Activated naive CD8-positive, alpha-beta T cell treated with anti-CD3 and anti-CD28 coated beads, Interleukin-2, amount 50 U/mL, for 24 hours (primary cell): ENCODE data around the gene TMEM35B.
"Not testable (repeated sequence)": the region's sequence is repeated elsewhere in the genome, so short reads cannot be mapped to it uniquely, and the experiment has no call there.

Source experiments
- ATAC-seq: fragments of 150-1000 bp; cut with Tn5 transposase; one replicate; pipeline ENCODE4 v1.10.0; 2021
- DNase-seq: peaks from one replicate; pipeline ENCODE4 v3.0.0; 2021
- H3K27ac Mint-ChIP-seq: one replicate; pipeline ENCODE4 v1.8.0; 2021; ENCODE audit warnings: mild to moderate bottlenecking, mixed read lengths
- H3K27me3 Mint-ChIP-seq: one replicate; pipeline ENCODE4 v1.8.0; 2021; ENCODE audit warnings: mixed read lengths
- H3K36me3 Mint-ChIP-seq: one replicate; pipeline ENCODE4 v1.8.0; 2021; ENCODE audit warnings: low read depth, mixed read lengths
- H3K4me1 Mint-ChIP-seq: one replicate; pipeline ENCODE4 v1.8.0; 2021; ENCODE audit warnings: mixed read lengths
- H3K4me3 Mint-ChIP-seq: one replicate; pipeline ENCODE4 v1.8.0; 2021; ENCODE audit warnings: mild to moderate bottlenecking, moderate library complexity, mixed read lengths
- H3K9me3 Mint-ChIP-seq: one replicate; pipeline ENCODE4 v1.8.0; 2021; ENCODE audit warnings: mixed read lengths

The TMEM35B gene

DNA sequence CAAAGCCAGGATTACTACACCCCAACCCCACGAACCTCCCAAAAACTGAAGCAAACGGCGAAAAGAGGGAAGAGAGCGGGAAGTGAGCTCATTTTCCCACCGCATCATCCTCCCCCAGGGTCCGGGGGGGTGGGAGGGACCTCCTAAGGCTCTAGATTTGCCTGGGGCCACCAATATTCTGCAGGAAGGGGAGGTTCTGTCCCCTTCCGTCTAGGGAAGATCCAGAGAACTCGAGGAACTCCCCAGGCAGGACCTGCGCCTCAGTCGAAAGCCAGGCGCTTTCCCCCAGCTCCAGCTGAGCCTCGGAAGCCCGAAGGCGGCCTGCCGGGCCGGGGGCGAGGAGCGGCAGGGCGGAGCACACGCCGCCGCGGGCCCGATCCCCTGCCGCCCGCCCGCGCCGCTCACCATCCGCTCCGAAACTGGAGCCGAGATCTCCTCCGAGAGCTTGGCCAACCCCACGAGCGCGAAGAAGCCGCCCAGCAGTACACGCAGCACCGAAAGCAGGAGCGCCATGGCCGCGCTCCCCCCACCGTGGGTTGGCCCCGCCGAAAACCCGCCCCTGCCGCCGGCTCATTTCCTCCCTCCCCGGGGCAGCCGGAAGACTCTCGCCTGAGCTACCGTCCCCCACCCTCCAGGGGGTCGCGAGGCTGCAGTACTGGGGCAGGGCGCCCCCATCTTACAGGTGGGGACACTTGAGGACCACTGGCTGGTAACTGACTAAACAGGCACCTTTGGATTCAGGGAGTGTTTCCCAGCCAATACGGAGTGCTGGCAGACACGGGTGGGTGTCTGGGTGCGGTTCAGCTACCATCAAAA is at the start of gene TMEM35B:
TMEM35B (minus strand) TSS at position 555 of the 816 bp plus-strand sequence; CDS start at position 513, 42 bp downstream.
- DNase-seq (peak; percentile 82), ATAC-seq (peak; percentile 89)
- H3K36me3 Mint-ChIP-seq = peaks cover 18% of the 10 kb centered on the region
- H3K27me3 Mint-ChIP-seq = no peaks in the 10 kb centered on the region
- peak within 1 kb of the TSS; percentile 94 for H3K4me3 Mint-ChIP-seq
- peaks cover 59% of the 10 kb centered on the region for H3K4me1 Mint-ChIP-seq
- H3K9me3 Mint-ChIP-seq = no peaks in the 10 kb centered on the region
- peak within 1 kb of the TSS; percentile 95 for H3K27ac Mint-ChIP-seq

DNA sequence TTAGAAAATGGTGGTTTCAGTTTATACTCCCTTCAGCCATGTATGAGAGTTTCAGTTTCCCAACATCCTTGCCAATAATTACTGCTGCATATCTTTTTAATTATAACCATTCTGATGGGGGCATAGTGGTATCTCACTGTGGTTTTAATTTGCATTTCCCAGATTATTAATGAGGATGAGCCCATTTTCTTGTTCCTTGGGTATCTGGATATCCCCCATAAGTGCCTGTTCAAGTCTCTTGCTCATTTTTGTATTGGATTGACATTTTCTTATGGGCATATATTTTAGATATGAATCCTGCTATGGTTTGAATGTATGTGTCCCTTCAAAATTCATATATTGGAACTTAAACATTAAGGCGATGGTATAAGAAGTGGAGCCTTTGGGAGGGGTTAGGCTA is 48.2 kb upstream of the TMEM35B start:
- ATAC-seq (no peak), DNase-seq (no peak)
- no peak overlapping the region for H3K4me3 Mint-ChIP-seq
- H3K27me3 Mint-ChIP-seq = no peaks in the 10 kb centered on the region
- H3K27ac Mint-ChIP-seq = no peak overlapping the region
- H3K36me3 Mint-ChIP-seq = peaks cover 10% of the 10 kb centered on the region
- peaks cover 10% of the 10 kb centered on the region for H3K9me3 Mint-ChIP-seq
- peaks cover 24% of the 10 kb centered on the region for H3K4me1 Mint-ChIP-seq

DNA sequence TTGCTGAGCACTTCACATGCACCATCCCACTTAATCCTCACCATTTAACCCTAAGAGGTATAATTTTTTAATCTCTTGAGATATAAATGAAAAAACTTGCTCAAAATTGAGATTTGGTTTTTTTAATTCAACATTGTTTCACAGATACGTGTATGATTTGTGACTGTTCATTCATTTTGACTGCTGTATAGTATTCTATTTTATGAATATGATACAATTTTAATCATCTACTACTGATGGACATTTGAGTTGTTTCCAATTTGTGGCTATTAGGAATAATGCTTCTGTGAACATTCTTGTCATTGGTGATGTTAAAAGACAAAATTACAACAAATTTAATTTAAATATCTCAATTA is 47.2 kb upstream of the TMEM35B start:
- peaks cover 28% of the 10 kb centered on the region for H3K4me1 Mint-ChIP-seq
- H3K9me3 Mint-ChIP-seq = peaks cover 10% of the 10 kb centered on the region
- peak overlapping the region; percentile 100 for H3K4me3 Mint-ChIP-seq
- peaks cover 15% of the 10 kb centered on the region for H3K36me3 Mint-ChIP-seq
- ATAC-seq = no peak
- no peak overlapping the region for H3K27ac Mint-ChIP-seq
- H3K27me3 Mint-ChIP-seq = no peaks in the 10 kb centered on the region
- DNase-seq = no peak

DNA sequence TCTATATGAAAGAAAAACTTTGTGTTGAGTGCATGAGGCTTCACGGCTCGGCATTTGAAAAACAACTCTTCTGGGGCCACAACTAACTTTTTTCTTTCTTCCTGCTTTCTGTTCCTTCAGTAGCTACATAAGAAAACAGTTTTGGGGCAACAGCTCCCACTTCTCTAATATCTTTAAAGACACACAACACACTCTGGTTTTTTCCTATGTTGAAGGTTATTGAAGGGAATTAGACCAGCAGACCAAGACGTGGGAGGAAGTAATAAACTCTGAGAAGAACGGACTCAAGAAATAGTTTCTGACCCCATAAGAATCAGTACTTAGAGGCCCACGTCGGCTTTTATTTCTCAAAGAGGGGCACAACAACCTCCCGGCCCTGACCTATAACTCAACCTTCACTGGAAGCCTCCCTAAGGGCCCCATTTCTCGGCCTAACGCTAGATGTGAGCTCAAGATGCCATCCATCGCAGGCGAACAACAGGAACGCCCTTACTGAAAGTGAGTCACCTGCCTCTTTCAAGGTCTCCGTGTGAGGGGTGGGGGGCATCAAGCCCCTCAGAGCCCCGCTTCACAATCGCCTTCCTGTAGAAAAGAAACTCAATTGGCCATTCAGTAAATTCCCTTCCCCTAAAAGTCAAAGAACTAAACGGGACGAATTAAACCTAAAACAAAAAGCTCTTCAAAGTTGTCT is 45.8 kb upstream of the TMEM35B start:
- H3K27me3 Mint-ChIP-seq = no peaks in the 10 kb centered on the region
- peak overlapping the region; percentile 100 for H3K4me3 Mint-ChIP-seq
- H3K9me3 Mint-ChIP-seq = peaks cover 10% of the 10 kb centered on the region
- peaks cover 24% of the 10 kb centered on the region for H3K36me3 Mint-ChIP-seq
- DNase-seq (peak; percentile 42), ATAC-seq (peak; percentile 70)
- H3K4me1 Mint-ChIP-seq = peaks cover 35% of the 10 kb centered on the region
- peak overlapping the region; percentile 99 for H3K27ac Mint-ChIP-seq

DNA sequence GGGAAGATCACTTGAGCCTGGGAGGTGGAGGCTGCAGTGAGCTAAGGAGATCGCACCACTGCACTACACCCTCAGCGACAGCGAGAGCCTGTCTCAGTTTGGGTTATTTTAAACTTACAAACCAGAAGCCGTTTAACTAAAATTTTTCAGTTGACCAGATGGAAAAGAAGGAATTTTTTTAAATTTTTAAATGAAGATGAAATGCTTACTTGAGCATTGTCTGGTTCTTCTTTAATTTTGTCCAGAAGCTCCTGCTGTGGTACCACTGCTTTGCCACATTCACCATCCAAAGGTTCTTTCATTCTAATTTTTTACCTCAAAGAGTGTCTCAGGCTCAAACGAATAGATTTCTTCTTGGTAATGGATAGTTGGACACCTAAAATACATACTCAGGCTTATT is 45.2 kb upstream of the TMEM35B start:
- peak overlapping the region; percentile 99 for H3K27ac Mint-ChIP-seq
- peaks cover 28% of the 10 kb centered on the region for H3K36me3 Mint-ChIP-seq
- H3K27me3 Mint-ChIP-seq = no peaks in the 10 kb centered on the region
- no peak for DNase-seq
- peaks cover 10% of the 10 kb centered on the region for H3K9me3 Mint-ChIP-seq
- ATAC-seq = no peak
- H3K4me3 Mint-ChIP-seq = peak overlapping the region; percentile 100
- H3K4me1 Mint-ChIP-seq = peaks cover 39% of the 10 kb centered on the region

DNA sequence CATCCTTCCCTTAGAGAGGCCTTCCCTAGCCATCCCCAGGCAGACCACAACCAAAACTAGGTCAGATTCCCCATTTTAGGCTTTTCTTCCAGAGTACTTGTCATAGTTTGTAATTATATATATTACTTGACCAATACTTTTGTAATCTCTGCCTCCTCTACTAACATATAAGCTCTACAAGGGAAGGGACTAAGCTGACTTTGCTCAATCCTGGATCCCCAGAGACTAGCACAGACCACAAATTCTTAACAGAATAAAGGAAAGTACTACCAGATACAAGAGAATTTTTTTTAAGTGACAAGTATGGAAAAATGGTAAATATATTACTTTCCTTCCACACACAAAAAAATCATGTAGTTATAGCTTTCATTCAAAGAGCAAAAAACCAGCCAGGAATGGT is 44.6 kb upstream of the TMEM35B start:
- Mint-ChIP-seq H3K36me3 (peaks cover 28% of the 10 kb centered on the region), H3K4me3 (peak overlapping the region; percentile 100), H3K27ac (peak overlapping the region; percentile 3), H3K27me3 (no peaks in the 10 kb centered on the region), H3K9me3 (peaks cover 10% of the 10 kb centered on the region), H3K4me1 (peaks cover 39% of the 10 kb centered on the region)
- ATAC-seq (no peak), DNase-seq (no peak)

DNA sequence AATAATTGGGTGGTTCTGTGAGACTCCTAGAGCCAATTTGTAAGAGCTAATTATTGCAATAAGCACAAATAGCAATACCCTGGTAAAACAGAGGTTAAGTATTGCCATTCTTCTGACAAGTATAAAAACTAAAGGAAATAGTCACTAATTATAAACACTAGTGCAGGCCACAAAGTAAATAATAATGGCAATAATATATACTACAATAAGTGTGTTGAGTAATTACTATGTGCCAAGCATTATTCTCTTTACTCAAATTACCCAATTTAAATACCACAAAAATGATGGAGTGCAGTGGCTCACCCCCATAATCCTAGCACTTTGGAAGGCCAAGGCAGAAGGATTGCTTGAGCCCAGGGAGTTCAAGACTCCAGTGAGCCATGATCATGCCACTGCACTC is 31.3 kb upstream of the TMEM35B start:
- Mint-ChIP-seq H3K36me3 (peaks cover 6% of the 10 kb centered on the region), H3K9me3 (no peaks in the 10 kb centered on the region), H3K4me1 (no peaks in the 10 kb centered on the region), H3K4me3 (no peak overlapping the region), H3K27ac (no peak overlapping the region), H3K27me3 (no peaks in the 10 kb centered on the region)
- no peak for ATAC-seq
- DNase-seq = no peak

DNA sequence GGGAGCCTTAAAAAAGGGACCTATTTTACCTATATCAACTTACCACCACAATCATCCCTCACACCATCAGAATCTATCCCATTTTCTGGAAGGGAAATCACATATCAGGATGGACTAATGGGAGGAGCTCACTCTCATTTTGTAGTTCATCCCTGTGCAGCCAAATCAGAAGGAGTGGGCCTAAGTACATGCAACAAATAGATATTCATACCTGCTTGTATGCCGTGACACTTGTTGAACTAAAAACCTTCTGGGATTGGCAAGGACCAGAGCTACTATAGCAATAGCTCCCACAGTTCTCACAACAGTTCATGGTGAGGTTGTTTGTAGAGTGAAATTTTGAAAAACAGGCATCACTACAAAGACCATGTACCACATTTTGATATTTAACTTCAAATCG is 29.3 kb upstream of the TMEM35B start:
- no peak for DNase-seq
- Mint-ChIP-seq H3K27ac (no peak overlapping the region), H3K9me3 (no peaks in the 10 kb centered on the region), H3K4me3 (no peak overlapping the region), H3K4me1 (no peaks in the 10 kb centered on the region), H3K36me3 (peaks cover 14% of the 10 kb centered on the region), H3K27me3 (no peaks in the 10 kb centered on the region)
- no peak for ATAC-seq

DNA sequence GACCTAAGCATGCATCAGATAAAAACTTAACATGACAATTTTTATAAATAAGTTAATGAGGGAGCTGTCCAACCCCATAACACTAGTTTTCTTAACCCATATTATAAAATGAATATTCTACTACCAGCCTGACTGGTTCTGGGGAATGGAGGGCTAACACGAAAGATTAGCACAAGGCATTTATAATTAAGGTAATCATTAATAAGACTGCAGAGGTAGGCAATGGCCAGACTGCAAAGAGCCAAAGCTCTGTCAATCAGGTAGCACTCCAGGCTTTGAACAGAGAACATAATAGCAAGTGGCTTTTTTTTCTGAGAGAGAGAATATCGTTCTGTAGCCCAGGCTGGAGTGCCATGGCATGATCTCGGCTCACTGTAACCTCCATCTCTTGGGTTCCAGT is 20.6 kb upstream of the TMEM35B start:
- Mint-ChIP-seq H3K27ac (no peak overlapping the region), H3K27me3 (no peaks in the 10 kb centered on the region), H3K36me3 (peaks cover 23% of the 10 kb centered on the region), H3K4me1 (no peaks in the 10 kb centered on the region), H3K4me3 (no peak overlapping the region), H3K9me3 (no peaks in the 10 kb centered on the region)
- DNase-seq = no peak
- no peak for ATAC-seq

DNA sequence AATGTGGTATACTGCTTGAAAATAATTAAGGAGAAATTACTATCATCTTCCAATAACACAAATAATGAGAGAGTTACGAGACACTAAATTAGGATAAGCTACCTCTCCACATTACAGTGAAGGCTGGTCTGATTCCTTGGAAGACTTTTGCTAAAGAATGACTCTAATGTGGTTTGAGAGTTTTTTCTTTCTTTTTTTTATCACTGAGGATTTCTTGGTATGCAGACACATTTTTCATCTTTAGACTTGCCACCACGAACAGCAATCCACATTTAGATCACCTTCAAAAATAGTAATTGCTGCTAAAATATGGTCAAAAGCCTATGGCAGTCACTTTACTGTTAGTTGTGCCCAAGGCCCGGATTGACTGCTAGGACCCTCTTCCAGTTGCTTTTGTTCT is 16.6 kb upstream of the TMEM35B start:
- no peak for DNase-seq
- Mint-ChIP-seq H3K36me3 (peaks cover 26% of the 10 kb centered on the region), H3K4me1 (no peaks in the 10 kb centered on the region)

DNA sequence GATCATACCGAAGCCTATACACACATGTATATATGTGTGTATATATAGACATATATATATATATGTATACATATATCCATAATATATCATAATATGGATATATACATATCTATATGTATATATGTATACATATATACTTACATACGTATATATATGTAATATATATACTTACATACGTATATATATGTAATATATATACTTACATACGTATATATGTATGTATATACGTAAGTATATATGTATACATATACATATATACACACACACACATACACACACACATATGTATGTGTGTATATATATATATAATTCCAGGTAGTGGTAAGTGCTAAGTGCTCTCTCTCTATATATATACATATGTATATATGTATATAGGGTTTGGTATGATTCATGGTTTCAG is 9.7 kb upstream of the TMEM35B start:
- no peak overlapping the region for H3K4me3 Mint-ChIP-seq

More for the DNA sequence above, 16.6 kb upstream of the TMEM35B start:
- Mint-ChIP-seq H3K9me3 (no peaks in the 10 kb centered on the region), H3K4me3 (no peak overlapping the region), H3K27me3 (no peaks in the 10 kb centered on the region), H3K27ac (no peak overlapping the region)
- ATAC-seq = no peak

DNA sequence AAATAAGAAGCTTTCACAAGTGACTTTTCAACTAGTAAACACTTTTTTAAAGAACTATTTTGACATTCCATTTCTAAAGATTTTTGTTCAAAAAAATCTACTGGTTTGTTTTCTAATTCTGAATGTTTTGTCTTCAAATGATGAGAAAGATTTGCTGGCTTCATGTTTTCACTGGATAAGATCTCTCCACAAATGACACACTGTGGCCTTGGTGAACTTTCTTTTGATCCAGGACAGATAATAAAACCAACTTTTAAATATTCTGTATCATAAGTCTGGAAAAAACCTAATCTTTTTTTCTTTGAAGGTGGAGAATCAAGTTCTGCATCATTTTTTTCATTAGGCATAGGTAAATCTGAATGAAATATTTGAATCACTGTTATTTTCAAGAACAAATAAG is 3.4 kb upstream of the TMEM35B start:
- Mint-ChIP-seq H3K27ac (no peak overlapping the region), H3K36me3 (peaks cover 8% of the 10 kb centered on the region), H3K4me3 (no peak overlapping the region), H3K4me1 (peaks cover 41% of the 10 kb centered on the region), H3K27me3 (no peaks in the 10 kb centered on the region), H3K9me3 (no peaks in the 10 kb centered on the region)
- ATAC-seq = no peak
- DNase-seq = no peak

More for the DNA sequence above, 9.7 kb upstream of the TMEM35B start:
- H3K27me3 Mint-ChIP-seq = no peaks in the 10 kb centered on the region
- ATAC-seq = no peak
- no peaks in the 10 kb centered on the region for H3K9me3 Mint-ChIP-seq
- peaks cover 14% of the 10 kb centered on the region for H3K36me3 Mint-ChIP-seq
- no peak overlapping the region for H3K27ac Mint-ChIP-seq
- no peak for DNase-seq
- no peaks in the 10 kb centered on the region for H3K4me1 Mint-ChIP-seq

DNA sequence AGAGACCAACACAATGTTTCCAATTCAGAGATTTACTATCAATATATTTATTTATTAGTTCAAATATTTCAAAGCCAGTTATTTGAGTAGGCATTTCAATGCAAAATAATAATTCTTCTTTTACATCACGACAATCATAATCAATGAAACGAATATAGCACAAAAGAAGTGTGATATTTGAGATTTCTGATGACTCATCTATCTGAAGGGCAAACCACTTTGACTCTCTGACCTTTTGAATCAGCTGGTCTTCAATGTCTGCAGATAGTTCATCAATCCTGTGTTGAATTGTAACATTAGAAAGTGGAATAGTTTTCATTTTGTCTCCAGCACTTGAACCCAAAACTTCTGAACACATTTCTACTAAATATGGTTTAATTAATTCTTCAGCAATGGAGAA is 3.0 kb upstream of the TMEM35B start:
- H3K4me1 Mint-ChIP-seq = peaks cover 44% of the 10 kb centered on the region
- no peak overlapping the region for H3K4me3 Mint-ChIP-seq
- no peak overlapping the region for H3K27ac Mint-ChIP-seq

DNA sequence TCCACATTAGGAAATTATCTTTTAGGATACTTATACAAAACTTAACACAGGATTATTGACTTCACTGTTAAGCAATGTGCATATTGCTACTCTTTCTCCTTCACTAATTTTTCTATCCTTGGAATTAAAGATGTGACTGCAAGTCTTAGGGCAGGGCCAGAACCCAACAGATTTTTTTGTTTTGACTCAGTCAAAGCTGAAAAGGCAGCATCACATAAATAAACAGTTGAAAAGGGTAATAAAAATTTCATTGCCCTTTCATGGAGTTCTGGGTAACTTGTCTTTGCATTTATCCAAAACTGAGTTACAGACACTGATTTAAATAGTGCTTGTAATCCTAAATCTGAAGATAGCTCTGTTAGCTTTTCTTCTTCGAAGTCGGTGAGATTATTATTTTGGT is 1.9 kb upstream of the TMEM35B start:
- no peak overlapping the region for H3K4me3 Mint-ChIP-seq
- no peak overlapping the region for H3K27ac Mint-ChIP-seq
- peaks cover 48% of the 10 kb centered on the region for H3K4me1 Mint-ChIP-seq
- H3K27me3 Mint-ChIP-seq = no peaks in the 10 kb centered on the region
- H3K9me3 Mint-ChIP-seq = no peaks in the 10 kb centered on the region
- DNase-seq = no peak
- peaks cover 8% of the 10 kb centered on the region for H3K36me3 Mint-ChIP-seq
- no peak for ATAC-seq

More for the DNA sequence above, 3.0 kb upstream of the TMEM35B start:
- Mint-ChIP-seq H3K36me3 (peaks cover 8% of the 10 kb centered on the region), H3K27me3 (no peaks in the 10 kb centered on the region), H3K9me3 (no peaks in the 10 kb centered on the region)
- DNase-seq (no peak), ATAC-seq (no peak)

DNA sequence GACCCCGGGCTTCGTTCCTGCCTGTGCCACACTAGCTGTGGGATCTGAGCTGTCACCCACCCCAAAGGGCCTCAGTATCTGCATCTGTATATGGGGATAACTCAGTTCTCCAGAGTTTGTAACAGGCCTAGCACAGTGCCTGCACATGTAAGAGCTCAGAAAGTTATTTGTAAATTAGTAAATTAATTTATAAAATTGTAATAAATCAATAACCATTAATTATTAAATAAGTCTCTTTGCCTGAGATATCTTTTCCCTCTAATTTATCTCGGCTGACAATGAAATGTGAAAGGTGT is 410 bp upstream of the TMEM35B start:
- not testable (repeated sequence) for ATAC-seq, H3K9me3 Mint-ChIP-seq, DNase-seq, H3K27me3 Mint-ChIP-seq
- Mint-ChIP-seq H3K4me3 (peak overlapping the region; percentile 94), H3K4me1 (peaks cover 56% of the 10 kb centered on the region), H3K27ac (peak overlapping the region; percentile 95), H3K36me3 (peaks cover 15% of the 10 kb centered on the region)
